Kidney capillary endothelial cell (primary cell): ENCODE data around the gene TRIM2.

Source experiments
- DNase-seq: peaks from one replicate; pipeline ENCODE4 v3.0.0-alpha.2; 2018; ENCODE audit warnings: low spot score

TRIM2 gene

DNA sequence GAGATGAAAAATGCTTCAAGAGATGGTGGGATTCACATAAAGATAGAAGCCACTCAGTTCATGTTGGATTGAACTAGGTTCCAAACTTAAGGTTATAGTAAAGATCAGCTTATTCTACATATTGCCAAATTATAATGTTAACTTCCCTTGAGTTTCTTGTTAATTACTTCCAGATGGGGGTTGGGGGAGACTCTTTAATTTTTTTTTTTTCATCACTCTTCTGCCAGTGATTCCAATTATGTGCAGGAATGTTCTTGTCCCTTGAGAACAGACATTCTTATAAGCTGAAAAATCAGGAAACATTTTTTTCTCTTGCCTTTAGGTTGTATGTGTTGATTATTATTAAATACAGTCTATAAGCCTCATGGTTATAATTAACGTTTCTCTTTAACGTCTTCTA lies 170.2 kb downstream of the TRIM2 start:
- no peak for DNase-seq

DNA sequence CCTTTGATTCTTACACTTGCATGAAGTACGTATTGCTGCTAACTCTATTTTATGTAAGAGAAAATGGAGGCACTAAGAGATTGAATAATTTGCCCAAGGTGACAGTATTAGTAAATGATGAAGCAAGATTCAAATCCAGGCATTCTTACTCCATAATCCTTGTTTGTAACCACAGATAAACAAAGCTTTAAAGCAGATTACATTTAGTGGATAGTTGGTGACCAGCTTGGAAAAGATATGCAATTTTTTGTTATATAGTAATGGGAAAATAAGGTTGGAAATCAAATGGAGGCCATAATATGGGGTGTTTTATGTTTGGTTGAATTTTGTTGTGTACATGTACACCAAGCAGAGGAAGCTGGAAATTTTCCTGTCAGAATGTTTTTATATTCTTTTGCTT lies 171.1 kb downstream of the TRIM2 start:
- DNase-seq = no peak

DNA sequence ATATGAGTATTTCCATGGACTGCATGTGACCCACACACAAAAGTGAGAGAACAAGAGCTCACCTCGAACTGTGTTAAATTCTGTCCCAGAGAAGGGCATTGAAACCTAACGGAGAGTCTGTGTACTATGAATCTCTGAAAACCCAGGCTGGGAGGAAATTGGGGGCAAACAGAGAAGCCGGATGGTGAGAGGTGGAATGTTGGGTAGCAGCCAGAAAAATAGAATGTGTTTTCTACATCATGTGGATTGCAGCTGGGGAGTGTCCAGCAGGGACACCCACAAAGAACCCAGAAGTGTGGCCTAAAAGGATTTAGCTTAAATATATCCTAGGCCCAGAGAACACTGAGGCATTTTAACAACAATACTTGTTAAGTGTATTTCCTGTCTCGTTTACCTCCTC lies 178.9 kb downstream of the TRIM2 start:
- DNase-seq = no peak

DNA sequence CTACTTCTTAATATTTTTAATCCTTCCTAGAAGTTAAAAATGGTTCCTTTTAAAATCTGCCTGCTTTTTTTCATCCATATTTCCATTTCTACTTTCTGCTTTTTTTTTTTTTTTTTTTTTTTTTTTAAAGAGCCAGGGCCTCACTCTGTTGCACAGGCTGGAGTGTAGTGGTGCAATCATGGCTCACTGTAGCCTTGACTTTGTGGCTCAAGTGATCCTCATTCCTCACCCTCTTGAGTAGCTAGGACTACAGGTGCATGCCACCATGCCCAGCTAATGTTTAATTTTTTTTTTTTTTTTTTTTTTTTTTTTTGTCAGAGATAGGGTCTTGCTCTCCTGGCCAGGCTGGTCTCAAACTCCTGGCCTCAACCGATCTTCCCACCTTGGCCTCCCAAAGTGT lies 179.9 kb downstream of the TRIM2 start:
- DNase-seq = no peak

GRCh38 chr4:153385784-153386183 lies 181.5 kb downstream of the TRIM2 start:
- no peak for DNase-seq

GRCh38 chr4:153387981-153388380 lies 183.7 kb downstream of the TRIM2 start:
- no peak for DNase-seq
